Keratinocyte (primary cell): Measurements from ENCODE around the gene NMNAT2. TPM values are rescaled to one million over a fixed set of nuclear protein-coding genes. Genes with fewer than 3 reads are reported as not detected.

Source experiments
- DNase-seq: peaks from one replicate; pipeline ENCODE4 v3.0.0-alpha.2; 2011; ENCODE audit warnings: low read depth, missing footprints, low spot score
- FAIRE-seq: peaks from 2 replicates; lab custom pipeline; 2011; peaks lifted over from hg19 to GRCh38; lab: Jason Lieb, UNC
- H2AFZ ChIP-seq: 2 replicates; pipeline ENCODE4 v1.6.0; 2012; ENCODE audit warnings: low read length, control low read depth, inconsistent platforms; ENCODE audit not compliant: control insufficient read depth
- H3K27ac ChIP-seq: 2 replicates; pipeline ENCODE4 v1.5.1; 2011; ENCODE audit warnings: low read length; ENCODE audit not compliant: control insufficient read depth, insufficient read depth
- H3K27me3 ChIP-seq: 3 replicates; pipeline ENCODE4 v1.6.0; 2011; ENCODE audit warnings: low read length; ENCODE audit not compliant: control insufficient read depth, insufficient read depth; ENCODE audit errors: extremely low read depth
- H3K36me3 ChIP-seq, 2 experiments: 2 replicates in 1 of 2; 3 replicates in 1 of 2; pipeline ENCODE4 v1.5.1; 2011; ENCODE audit warnings: low read length in 2 of 2, mild to moderate bottlenecking in 1 of 2; ENCODE audit not compliant: control insufficient read depth in 2 of 2, insufficient read depth in 2 of 2; ENCODE audit errors: extremely low read depth in 1 of 2
- H3K4me1 ChIP-seq: 3 replicates; pipeline ENCODE4 v1.5.1; 2011; ENCODE audit warnings: low read length; ENCODE audit not compliant: control insufficient read depth, insufficient read depth; ENCODE audit errors: extremely low read depth
- H3K4me2 ChIP-seq: 3 replicates; pipeline ENCODE4 v1.6.0; 2011; ENCODE audit warnings: low read depth, low read length; ENCODE audit not compliant: control insufficient read depth, insufficient read depth; ENCODE audit errors: extremely low read depth
- H3K4me3 ChIP-seq, 3 experiments: fragments of 200-600 bp in 1 of 3; sonication (generic) in 1 of 3; 2 replicates in 2 of 3; 3 replicates in 1 of 3; pipeline ENCODE4 v1.5.1; 2011 to 2016; ENCODE audit warnings: low read length in 3 of 3, mild to moderate bottlenecking in 3 of 3, control low read depth in 2 of 3, inconsistent platforms in 1 of 3, low read depth in 1 of 3, mixed read lengths in 1 of 3, mixed run types in 1 of 3, moderate library complexity in 1 of 3; ENCODE audit not compliant: control insufficient read depth in 2 of 3, insufficient read depth in 2 of 3; ENCODE audit errors: extremely low read depth in 1 of 3
- H3K79me2 ChIP-seq: 2 replicates; pipeline ENCODE4 v1.6.0; 2012; ENCODE audit warnings: low read length; ENCODE audit not compliant: control insufficient read depth, insufficient read depth
- H3K9ac ChIP-seq: 3 replicates; pipeline ENCODE4 v1.6.0; 2011; ENCODE audit warnings: low read length; ENCODE audit not compliant: control insufficient read depth, insufficient read depth; ENCODE audit errors: extremely low read depth
- H3K9me1 ChIP-seq: 3 replicates; pipeline ENCODE4 v1.6.0; 2011; ENCODE audit warnings: low read length; ENCODE audit not compliant: control insufficient read depth, insufficient read depth; ENCODE audit errors: extremely low read depth
- H3K9me3 ChIP-seq: 2 replicates; pipeline ENCODE4 v1.5.1; 2012; ENCODE audit warnings: low read depth, low read length; ENCODE audit not compliant: control insufficient read depth
- H4K20me1 ChIP-seq: 3 replicates; pipeline ENCODE4 v1.6.0; 2011; ENCODE audit warnings: low read length; ENCODE audit not compliant: control insufficient read depth, insufficient read depth; ENCODE audit errors: extremely low read depth
- CTCF ChIP-seq, 3 experiments: IDR thresholded peaks in 1 of 3; conservative IDR thresholded peaks in 1 of 3; optimal IDR thresholded peaks in 1 of 3; 2 replicates in 2 of 3; 3 replicates in 1 of 3; pipeline versions ENCODE3 to v1.5.1; 2011; ENCODE audit warnings: low read length in 3 of 3, mild to moderate bottlenecking in 3 of 3, moderate library complexity in 2 of 3, control low read depth in 1 of 3, inconsistent platforms in 1 of 3; ENCODE audit not compliant: insufficient read depth in 2 of 3; ENCODE audit errors: extremely low read depth in 1 of 3
- EZH2 ChIP-seq: IDR thresholded peaks from one replicate; pipeline ENCODE4 v1.6.1; 2012; ENCODE audit warnings: inconsistent platforms, mild to moderate bottlenecking, low read length, moderate library complexity
- dilution Hi-C: fragments of 300-500 bp; cut with MboI; formaldehyde crosslinking; loops from one replicate; pipeline ENCODE4 v1.7.0; 2020; ENCODE audit warnings: low sequenced_read_pairs; ENCODE audit not compliant: extremely low pct_ligation_motif_present
- polyA plus RNA-seq, 5 experiments: library from polyadenylated mRNA; depleted of rRNA in 3 of 5; stranded (reverse) in 3 of 5; stranded (forward) in 1 of 5; unstranded in 1 of 5; fragments of >200 nt; gene quantifications; 1 replicate in 1 of 5; 2 replicates in 3 of 5; 3 replicates in 1 of 5; pipeline versions ENCODE4 v1.2.1 to v1.2.3, GENCODE V29; 2011 to 2012; ENCODE audit warnings: missing spikeins in 2 of 5, low read depth in 1 of 5, low replicate concordance in 1 of 5

The NMNAT2 gene
- polyA plus RNA-seq, 1 donor (not counting 4 experiments of a cell fraction or from before 2014, with no cell fraction given), result 0.72 TPM

- DNase-seq, result no peak
- dilution Hi-C loops, result no loop called here
- H3K27me3 ChIP-seq, result no peaks in the 10 kb centered on the region
These were observed 170.2 kb downstream of the NMNAT2 start for GRCh38 chr1:183247931-183248330.

GRCh38 chr1:183247484-183247883 lies 170.7 kb downstream of the NMNAT2 start:
- Histone ChIP-seq H3K4me3 (no peak overlapping the region), H4K20me1 (no peaks in the 10 kb centered on the region), H3K4me2 (no peak overlapping the region), H3K9ac (no peak overlapping the region), H3K9me3 (no peaks in the 10 kb centered on the region), H3K4me1 (no peaks in the 10 kb centered on the region), H3K36me3 (peaks cover 15 to 27% of the 10 kb centered on the region in 2 experiments), H3K9me1 (peaks cover 3% of the 10 kb centered on the region), H3K79me2 (no peaks in the 10 kb centered on the region), H3K27ac (no peak overlapping the region), H3K27me3 (no peaks in the 10 kb centered on the region), H2AFZ (no peak overlapping the region)
- FAIRE-seq, result no peak
- dilution Hi-C loops, result no loop called here
- no peak for DNase-seq
- TF ChIP-seq CTCF (optimal IDR thresholded peaks at IDR 0.05 in 1 of 3, IDR thresholded peaks at IDR 0.05 in 1 of 3, conservative IDR thresholded peaks at IDR 0.05 in 1 of 3; ENCODE audit: extremely low read depth in 1 of 3, insufficient read depth in 2 of 3, low read length in 3 of 3) (no peak), EZH2 (no peak)

More at GRCh38 chr1:183247931-183248330, 170.2 kb downstream of the NMNAT2 start:
- H3K9ac ChIP-seq, result no peak overlapping the region
- H3K4me1 ChIP-seq, result no peaks in the 10 kb centered on the region
- H3K79me2 ChIP-seq, result no peaks in the 10 kb centered on the region
- TF ChIP-seq EZH2 (no peak), CTCF (optimal IDR thresholded peaks at IDR 0.05 in 1 of 3, IDR thresholded peaks at IDR 0.05 in 1 of 3, conservative IDR thresholded peaks at IDR 0.05 in 1 of 3; ENCODE audit: extremely low read depth in 1 of 3, insufficient read depth in 2 of 3, low read length in 3 of 3) (no peak)
- no peak overlapping the region for H3K4me3 ChIP-seq
- FAIRE-seq, result no peak
- H3K9me3 ChIP-seq, result no peaks in the 10 kb centered on the region
- no peaks in the 10 kb centered on the region for H4K20me1 ChIP-seq
- H2AFZ ChIP-seq, result no peak overlapping the region
- peaks cover 3% of the 10 kb centered on the region for H3K9me1 ChIP-seq
- H3K36me3 ChIP-seq, result peaks cover 12 to 23% of the 10 kb centered on the region in 2 experiments
- no peak overlapping the region for H3K27ac ChIP-seq
- no peak overlapping the region for H3K4me2 ChIP-seq
